ENCODE data around the gene CFTR. TPM values are rescaled to one million over a fixed set of nuclear protein-coding genes. Genes with fewer than 3 reads are reported as not detected.
"Not testable (repeated sequence)": the region's sequence is repeated elsewhere in the genome, so short reads cannot be mapped to it uniquely, and the experiment has no call there.

CFTR gene
- total RNA-seq, 1 experiment from 2014 or later, result not detected

GRCh38 chr7:117493460-117493859, 13.6 kb downstream of the CFTR start:
- no peak for DNase-seq (ENCODE audit: low read depth)

DNA sequence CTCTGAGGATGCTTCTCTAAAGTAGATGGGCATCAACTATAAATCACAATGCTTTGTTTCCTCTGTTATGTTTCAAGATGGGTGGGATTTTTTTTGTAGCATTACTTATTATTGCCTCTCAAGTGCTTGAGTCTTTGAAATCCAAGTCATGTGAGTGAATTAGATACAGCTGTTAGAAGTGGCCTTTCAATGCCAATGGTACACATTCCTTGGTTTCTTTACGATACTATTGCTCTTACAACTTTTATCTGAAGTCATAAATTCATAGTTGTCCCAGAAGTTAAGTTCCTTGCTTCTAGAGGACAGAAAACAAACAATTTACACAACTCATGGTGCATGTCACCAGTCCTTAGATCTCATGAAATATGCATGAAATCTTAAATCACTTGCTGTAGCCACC, 15.5 kb downstream of the CFTR start:
- DNase-seq (ENCODE audit: low read depth), result no peak

GRCh38 chr7:117502331-117502730, 22.5 kb downstream of the CFTR start:
- no peak for DNase-seq (ENCODE audit: low read depth)

DNA sequence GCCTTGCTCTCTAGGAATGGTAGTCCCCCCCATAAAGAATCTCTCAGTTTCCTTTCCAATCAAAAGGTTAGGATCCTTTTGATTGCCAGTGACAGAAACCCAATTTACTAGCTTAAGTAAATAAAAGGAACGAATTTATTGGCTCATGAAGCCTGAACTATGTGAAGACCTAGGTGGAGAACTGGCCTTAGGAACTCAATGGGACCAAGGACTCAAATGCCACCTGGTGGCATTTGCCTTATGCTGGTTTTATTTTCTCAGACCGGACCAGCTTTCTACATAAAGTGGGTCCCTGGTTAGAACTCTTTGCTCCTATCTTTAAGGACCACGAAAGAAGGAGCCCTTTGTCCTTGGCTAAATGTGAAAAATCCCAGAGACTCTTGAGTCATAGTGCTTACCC, 25.4 kb downstream of the CFTR start:
- no peak for DNase-seq (ENCODE audit: low read depth)

DNA sequence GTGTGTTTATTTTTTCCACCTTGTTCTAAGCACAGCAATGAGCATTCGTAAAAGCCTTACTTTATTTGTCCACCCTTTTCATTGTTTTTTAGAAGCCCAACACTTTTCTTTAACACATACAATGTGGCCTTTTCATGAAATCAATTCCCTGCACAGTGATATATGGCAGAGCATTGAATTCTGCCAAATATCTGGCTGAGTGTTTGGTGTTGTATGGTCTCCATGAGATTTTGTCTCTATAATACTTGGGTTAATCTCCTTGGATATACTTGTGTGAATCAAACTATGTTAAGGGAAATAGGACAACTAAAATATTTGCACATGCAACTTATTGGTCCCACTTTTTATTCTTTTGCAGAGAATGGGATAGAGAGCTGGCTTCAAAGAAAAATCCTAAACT, 28.9 kb downstream of the CFTR start:
- DNase-seq (ENCODE audit: low read depth), result no peak

DNA sequence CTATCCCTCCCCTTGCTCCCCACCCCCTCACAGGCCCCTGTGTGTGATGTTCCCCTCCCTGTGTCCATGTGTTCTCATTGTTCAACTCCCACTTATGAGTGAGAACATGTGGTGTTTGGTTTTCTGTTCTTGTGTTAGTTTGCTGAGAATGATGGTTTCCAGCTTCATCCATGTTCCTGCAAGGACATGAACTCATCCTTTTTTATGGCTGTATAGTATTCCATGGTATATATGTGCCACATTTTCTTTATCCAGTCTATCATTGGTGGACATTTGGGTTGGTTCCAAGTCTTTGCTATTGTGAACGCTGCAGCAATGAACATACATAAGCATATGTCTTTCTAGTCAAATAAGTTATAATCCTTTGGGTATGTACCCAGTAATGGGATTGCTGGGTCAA, 37.4 kb downstream of the CFTR start:
- DNase-seq (ENCODE audit: low read depth), result not testable (repeated sequence)

DNA sequence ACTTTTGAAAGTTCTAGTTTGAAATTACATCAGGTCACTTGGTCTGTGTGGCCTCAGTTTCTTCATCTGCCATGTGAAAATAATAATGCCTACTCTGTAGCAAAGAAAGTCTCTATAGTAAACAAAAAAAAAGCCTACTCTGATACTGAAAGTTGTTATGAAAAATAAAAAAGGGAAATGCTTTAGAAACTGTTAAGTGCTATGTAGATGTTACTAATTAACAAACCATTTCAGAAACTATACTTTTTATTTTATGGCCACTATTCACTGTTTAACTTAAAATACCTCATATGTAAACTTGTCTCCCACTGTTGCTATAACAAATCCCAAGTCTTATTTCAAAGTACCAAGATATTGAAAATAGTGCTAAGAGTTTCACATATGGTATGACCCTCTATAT, 50.6 kb downstream of the CFTR start:
- no peak for DNase-seq (ENCODE audit: low read depth)

- no peak for DNase-seq (ENCODE audit: low read depth)
Observed at GRCh38 chr7:117531595-117532244, 51.9 kb downstream of the CFTR start.

DNA sequence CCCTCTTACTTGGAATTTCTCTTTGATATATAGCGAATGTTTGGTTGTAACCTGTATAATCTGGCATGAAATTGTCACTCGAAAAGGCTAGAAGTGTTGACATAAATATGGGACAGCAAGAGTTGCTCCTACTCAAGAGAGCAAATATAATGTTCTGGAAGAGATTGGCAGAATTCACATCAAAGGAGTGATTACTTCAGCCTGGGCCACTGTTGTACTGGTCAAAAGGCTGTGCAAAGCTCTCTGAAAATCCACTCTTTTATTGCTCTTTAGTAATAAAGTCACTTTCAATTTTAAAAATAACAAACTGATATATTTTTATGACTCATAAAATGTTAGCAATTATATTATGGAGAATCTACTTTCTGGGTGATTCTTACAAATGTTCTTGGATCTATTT, 58.2 kb downstream of the CFTR start:
- no peak for DNase-seq (ENCODE audit: low read depth)

DNA sequence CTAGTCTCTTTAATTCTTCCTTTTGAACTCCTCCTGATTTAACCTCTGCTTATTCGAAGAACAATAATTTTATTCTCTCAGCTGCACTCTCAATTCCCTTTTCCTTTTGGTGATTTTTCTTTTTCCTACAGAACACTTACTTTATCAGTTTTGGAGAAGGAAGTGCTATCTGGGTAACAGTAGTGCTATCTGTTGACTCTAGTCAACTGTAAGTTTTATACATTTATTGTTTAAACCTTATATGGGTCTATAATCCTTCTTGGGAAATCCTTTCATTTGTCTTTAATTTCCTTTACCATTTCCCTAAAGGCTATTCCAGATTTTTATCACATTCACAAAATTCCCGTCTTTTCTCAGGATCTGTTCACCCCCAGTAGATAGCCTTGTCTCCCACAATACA, 64.2 kb downstream of the CFTR start:
- no peak for DNase-seq (ENCODE audit: low read depth)

DNA sequence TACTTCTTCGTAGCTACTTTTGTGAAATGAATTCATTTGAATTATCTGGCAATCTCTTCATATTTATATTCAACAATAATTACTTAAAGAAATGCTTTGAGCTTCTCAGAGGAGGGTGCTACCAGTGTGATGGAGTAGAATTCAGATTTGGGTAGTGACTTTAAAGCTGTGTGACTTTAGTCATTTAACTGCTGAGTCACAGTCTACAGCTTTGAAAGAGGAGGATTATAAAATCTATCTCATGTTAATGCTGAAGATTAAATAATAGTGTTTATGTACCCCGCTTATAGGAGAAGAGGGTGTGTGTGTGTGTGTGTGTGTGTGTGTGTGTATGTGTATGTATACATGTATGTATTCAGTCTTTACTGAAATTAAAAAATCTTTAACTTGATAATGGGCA, 68.2 kb downstream of the CFTR start:
- no peak for DNase-seq (ENCODE audit: low read depth)

GRCh38 chr7:117550625-117551024, 70.8 kb downstream of the CFTR start:
- no peak for DNase-seq (ENCODE audit: low read depth)

DNA sequence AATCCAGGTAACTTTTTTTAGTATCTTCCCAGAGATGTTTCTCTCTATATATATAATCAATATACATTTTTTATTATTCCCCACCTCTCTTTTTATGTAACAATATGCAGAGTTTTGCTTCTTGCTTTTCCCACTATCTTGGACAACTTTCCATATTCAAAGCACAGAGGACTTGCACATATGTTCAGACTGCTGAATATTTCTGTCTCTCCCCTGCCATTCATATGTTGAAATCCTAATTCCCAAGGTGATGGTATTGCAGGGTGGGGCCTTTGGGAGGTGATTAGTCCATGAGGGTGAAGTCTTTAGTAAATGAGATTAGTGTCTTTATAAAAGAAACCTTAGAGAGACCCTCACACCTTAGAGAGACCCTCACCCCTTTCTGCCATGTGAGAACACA, 72.8 kb downstream of the CFTR start:
- DNase-seq (ENCODE audit: low read depth), result no peak

DNA sequence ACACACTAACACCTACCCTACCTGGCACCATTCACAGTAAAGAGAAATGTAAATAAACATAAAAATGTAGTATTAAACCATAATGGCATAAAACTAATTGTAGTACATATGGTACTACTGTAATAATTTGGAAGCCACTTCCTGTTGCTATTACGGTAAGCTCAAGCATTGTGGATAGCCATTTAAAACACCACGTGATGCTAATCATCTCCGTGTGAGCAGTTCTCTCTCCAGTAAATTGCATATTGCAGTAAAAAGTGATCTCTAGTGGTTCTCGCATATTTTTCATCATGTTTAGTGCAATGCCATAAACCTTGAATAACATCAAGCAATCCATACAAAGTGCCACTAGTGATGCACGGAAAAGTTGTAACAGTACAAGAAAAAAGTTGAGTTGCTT, 75.4 kb downstream of the CFTR start:
- DNase-seq (ENCODE audit: low read depth), result no peak

DNA sequence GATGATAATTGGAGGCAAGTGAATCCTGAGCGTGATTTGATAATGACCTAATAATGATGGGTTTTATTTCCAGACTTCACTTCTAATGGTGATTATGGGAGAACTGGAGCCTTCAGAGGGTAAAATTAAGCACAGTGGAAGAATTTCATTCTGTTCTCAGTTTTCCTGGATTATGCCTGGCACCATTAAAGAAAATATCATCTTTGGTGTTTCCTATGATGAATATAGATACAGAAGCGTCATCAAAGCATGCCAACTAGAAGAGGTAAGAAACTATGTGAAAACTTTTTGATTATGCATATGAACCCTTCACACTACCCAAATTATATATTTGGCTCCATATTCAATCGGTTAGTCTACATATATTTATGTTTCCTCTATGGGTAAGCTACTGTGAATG, 79.6 kb downstream of the CFTR start:
- DNase-seq (ENCODE audit: low read depth), result no peak

GRCh38 chr7:117560030-117560429, 80.2 kb downstream of the CFTR start:
- DNase-seq (ENCODE audit: low read depth), result no peak

- DNase-seq (ENCODE audit: low read depth), result no peak
Observed at GRCh38 chr7:117562759-117563158, 82.9 kb downstream of the CFTR start.

- DNase-seq (ENCODE audit: low read depth), result no peak
Observed at GRCh38 chr7:117564080-117564479, 84.3 kb downstream of the CFTR start.

DNA sequence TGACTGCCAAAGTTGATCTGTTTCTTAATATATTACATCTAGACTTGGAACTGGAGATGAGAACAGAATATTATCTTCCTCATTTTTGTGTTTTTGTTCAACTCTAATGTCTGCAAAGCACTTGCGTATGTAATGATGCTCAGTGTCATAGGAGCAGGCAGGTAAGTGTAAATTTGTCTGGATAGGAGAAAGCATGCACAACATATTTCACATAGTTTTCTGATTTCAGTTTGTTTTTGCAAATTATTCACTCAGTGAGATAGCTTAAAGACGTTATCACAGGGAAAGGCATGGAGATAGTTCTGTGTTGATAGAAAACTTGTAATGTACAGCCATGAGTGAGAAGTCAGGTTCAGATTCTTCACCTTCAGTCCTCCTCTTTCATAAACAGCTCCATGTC, 84.8 kb downstream of the CFTR start:
- DNase-seq (ENCODE audit: low read depth), result no peak

DNA sequence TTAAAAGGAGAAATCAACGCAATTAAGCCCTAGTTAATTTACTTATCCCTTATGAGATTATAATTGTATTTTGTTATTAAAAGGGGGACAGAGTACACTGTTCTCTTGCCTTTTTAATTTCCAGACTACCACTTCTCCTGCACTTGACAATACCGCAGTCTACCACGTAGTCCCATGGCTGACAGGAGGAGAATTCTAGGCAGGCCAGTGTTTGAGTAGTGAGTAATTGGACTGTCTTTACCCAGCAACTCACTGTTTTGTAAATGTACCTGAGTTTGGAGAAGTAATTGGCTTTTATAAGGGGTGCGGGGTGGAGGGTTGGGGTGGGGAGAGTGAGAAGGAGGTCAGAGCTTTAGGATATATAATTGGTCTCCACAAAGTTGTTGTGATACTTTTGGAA, 85.4 kb downstream of the CFTR start:
- DNase-seq (ENCODE audit: low read depth), result no peak

DNA sequence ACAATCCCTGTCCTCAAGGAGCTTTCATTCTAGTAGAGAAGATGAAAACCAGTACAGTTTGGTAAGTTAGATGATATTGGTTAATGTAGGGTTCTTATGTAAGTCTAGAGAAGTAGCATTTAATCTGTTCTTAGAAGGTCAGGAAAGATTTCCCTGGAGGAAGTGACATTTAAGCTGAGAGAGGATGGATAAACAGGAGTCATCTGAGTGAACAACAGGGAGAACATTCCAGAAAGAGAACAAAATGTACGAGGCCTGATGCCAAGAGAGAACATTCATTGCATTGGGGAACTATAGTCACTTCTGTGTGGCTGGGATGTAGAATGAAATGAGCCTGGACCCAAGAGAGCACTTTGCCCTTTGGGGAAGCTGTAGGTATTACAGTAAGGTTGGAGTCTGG, 88.0 kb downstream of the CFTR start:
- no peak for DNase-seq (ENCODE audit: low read depth)

GRCh38 chr7:117572856-117573620, 93.2 kb downstream of the CFTR start:
- DNase-seq (ENCODE audit: low read depth), result no peak

DNA sequence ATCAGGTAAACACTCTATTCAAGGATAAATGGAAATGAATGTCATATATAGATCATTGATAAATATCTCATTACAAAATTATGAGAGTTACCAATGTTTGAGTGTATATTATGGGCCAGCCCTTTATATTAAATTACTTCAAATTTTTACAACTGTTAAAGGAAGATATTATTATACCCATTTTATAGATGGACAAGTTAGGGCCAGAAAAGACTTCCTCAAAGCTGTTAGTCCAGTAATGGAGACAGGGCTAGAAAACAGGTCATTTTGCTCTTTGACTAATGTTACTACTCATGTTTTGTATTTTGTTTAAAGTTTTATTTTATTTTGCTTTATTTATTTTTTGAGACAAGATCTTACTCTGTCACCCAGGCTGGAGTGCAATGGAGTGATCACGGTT, 101.6 kb downstream of the CFTR start:
- no peak for DNase-seq (ENCODE audit: low read depth)

All from HT1080 (cell line).